ENCODE measurements around the gene ETHE1.
A peak's percentile ranks its signal among the peaks of the same experiment; 100 is the strongest.

The ETHE1 gene, protein sequence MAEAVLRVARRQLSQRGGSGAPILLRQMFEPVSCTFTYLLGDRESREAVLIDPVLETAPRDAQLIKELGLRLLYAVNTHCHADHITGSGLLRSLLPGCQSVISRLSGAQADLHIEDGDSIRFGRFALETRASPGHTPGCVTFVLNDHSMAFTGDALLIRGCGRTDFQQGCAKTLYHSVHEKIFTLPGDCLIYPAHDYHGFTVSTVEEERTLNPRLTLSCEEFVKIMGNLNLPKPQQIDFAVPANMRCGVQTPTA

DNA sequence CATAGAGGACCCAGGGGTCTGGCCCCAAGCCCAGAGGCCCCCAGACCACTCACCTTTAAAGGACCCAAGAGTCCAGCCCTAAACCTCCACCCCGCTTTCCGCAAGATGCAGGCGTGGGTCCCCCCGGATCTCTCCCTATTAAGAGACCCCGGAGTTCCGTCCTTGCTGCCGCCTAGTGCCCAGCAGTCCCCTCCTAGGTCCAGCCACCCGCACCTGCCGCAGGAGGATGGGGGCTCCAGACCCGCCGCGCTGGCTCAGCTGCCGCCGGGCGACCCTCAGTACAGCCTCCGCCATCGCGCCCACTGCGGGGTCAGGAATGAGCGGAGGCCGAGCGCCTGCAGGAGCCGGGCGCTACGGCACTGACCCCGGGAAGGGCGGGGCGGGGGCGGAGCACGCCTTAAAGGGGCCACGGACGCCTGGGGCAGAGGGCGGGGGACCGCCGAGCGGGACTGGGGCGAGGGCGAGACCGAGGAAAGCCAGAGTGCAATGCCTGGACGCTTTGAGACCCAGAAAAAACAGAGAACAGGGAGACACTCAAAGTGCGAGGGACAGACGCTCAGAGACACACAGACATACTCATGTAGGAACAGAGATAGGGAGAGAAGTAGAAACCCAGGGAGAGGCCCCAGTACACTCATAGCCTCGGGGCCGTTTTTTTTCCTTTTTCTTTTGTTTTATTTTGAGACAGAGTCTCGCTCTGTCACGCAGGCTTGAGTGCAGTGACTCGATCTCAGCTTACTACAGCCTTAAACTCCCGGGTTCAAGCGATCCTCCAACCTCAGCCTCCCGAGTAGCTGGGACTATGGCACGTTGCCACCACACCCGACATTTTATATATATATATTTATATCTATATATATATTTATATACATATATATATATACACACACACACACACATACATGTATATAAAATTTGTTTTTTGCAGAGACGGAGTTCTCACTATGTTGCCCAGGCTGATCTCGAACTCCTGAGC, at the start of gene ETHE1:
TSS of gene ETHE1 (minus strand) at position 318 of the 976 bp plus-strand sequence. CDS start at position 294, 24 bp downstream.
- DNase-seq (ENCODE audit: low read depth), result peak; percentile 48

DNA sequence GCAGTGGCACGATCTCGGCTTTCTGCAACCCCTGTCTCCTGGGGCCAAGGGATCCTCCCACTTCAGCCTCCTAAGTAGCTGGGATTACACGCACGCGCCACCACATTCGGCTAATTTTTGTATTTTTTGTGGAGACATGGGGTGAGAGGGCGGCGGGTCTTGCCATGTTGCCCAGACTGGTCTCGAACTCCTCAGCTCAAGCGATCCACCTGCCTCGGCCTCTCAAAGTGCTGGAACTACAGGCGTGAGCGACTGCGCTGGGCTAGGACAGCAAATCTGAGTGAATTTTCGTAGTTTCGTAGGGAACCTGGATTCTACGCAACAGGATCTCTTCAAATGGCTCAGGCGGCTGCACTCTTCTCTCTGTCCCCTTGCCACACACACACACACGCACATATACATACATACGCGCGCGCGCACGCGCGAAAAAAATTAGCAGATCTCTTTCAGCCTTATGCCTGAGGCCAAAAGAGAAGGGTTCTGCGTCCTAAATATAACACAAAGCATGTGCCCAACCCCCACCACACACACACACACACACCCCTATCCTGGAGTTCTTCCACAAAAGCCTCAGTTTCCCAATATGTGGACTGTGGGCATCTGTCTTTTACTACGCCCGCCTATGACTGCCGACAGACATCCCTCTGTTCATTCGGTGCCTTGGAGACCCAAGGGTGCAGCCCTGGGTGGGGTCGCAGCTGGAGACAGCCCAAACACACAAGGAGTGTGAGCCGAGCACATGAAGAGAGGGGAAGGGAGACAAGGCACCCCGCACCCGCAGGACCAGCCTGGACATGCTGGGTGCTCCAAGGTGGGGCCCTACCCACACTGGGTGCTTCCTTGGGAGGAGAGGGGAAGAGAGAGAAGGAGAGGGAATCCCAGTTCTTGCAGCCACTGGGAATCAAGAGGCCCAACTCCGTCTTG, 49.2 kb upstream of the ETHE1 start:
- DNase-seq (ENCODE audit: low read depth), result no peak

DNA sequence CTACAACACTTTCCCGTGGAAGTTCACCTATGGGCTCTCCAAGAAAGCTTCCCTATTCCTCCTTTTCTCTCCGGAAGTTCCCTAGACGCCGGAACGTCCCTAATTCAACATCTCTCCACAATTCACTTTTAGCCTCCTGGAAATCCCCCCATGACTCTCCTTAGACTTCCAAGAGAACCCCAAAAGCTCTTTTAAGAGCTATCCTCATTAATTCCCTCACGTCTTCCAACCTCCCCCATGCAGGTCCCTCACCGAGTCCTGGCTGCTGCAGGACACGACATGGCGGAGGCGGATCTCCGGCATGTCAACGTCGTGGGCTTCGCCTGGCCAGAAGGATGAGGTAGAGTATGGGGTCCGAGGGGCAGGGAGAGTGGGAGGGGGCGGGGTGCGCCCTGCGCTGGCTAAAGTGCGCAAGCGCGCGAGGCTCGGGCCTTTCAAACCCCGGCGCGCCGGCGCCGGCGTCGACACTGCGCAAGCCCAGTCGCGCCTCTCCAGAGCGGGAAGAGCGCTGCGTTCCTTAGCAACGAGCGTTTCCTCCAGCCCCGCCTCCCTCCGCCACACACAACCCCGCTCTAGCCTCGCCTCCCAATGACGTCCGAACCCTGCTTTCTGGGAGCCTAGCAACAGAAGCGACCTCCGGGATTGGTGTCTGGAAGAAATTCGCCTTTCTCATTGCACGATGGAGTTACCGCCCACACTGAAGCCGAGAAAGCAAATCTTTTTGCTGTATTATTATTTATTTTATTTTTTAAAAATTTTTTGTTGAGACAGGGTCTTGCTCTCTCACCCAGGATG, 48.4 kb upstream of the ETHE1 start, which contains the start of the genes PINLYP and XRCC1:
TSS of gene PINLYP (plus strand) at position 646 of the 795 bp plus-strand sequence. CDS start 1,391 bp downstream, outside the sequence.
TSS of gene XRCC1 (minus strand) at position 372 of the 795 bp plus-strand sequence. CDS start at position 303, 69 bp downstream.
- peak; percentile 90 for DNase-seq (ENCODE audit: low read depth)

DNA sequence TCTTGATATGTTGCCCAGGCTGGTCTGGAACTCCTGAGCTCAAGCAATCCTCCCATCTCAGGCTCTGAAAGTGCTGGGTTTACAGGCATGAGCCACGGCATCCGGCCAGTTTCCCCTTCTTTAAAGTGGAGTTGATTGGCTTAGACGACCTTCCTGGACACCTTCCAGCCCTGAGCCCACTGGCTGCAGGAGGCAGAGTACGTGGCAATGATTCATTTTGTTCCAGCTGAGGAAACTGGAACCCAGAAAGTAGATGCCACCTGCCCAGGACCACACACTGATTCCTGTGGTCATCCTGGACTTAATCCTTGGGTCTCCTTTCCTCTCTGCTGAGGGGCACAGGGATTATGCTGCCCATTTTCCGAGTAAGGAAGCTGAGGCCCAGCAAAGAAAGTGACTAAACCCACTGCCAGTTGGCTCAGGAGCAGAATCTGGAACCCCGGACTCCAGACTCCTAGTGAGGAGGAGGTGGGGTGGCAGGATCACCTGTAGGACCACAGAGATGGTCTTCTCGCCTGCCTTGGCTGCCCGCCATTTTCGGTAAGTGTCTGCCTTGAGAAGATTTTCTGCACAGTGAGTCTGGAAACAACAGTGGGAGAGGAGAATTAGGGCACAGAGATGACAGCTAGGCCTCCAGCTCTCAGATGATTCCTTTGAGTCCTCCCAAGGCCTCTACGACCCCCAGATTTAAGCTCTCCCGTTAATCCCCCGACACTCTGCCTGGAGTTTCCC, 47.6 kb upstream of the ETHE1 start:
- DNase-seq (ENCODE audit: low read depth), result no peak

DNA sequence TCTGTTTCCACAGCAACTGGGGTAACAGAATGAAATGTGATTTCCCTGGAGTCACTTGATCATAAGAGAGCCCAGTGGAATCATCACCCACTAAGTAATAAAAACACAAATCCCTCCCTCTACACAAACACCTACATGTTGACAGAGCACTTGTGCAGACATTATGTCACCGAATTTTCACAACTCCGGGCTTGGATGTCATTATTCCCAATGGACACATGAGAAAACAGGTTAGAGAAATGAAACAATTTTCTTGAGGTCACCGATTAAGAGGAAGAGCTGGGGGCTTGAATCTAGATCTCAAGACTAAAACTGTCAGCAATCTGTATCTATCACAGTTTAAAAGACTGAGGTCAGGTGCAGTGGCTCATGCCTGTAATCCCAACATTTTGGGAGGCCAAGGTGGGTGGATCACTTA, 45.2 kb upstream of the ETHE1 start:
- DNase-seq (ENCODE audit: low read depth), result no peak

DNA sequence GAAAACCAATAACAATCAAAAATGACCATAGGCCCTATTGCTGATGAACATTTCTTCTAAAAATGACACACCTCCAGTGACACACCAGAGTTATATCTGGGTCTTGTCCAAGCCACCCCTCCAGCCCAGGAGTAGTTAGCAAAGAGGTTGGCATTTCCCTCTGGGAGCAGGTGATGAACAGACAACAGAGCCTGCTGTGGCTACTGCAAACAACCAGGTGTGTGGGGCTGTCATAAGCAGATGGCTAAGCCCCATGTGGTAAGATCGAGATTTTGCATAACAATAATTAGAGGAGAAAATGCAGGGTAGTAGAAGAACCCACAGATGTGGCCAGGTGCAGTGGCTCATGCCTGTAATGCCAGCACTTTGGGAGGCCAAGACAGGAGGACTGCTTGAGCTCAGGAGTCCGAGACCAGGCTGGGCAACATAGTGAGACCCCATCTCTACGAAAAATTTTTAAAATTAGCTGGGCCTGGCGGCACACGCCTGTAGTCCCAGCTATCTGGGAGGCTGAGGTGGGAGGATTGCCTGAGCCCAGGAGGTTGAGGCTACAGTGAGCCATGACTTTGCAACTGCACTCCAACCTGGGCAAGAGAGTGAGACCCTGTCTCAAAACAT, 43.3 kb upstream of the ETHE1 start:
- no peak for DNase-seq (ENCODE audit: low read depth)

DNA sequence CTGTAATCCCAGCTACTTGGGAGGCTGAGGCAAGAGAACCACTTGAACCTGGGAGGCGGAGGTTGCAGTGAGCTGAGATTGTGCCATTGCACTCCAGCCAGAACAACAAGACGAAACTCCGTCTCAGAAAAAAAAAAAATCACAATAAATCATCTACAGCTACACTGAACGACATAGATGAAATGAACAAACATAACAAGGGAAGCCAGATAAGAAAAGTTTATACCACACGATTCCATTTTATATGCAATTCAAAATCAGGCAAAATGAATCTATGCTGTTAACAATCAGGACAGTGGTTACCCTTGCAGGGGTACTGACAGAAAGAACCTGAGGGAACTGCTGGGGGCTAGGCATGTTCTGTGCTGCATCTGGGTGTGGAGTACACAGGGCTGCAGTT, 42.7 kb upstream of the ETHE1 start:
- no peak for DNase-seq (ENCODE audit: low read depth)

DNA sequence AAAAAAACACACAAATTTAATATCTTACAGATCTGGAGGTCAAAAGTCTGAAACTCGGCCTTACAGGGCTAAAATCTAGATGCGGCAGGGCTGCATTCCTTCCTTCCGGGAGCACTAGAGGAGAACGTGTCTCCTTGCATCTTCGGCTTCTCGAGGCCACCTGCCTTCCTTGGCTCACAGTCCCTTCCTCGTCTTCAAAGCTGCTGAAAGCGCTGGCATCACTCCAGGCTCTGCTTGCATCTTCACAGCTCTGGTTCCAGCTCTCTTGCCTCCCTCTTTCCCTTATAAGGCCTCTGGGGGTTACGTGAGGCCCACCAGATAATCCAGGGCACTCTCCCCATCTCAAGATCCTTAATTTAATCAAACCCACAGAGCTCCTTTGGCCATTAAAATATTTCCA, 37.8 kb upstream of the ETHE1 start:
- no peak for DNase-seq (ENCODE audit: low read depth)

DNA sequence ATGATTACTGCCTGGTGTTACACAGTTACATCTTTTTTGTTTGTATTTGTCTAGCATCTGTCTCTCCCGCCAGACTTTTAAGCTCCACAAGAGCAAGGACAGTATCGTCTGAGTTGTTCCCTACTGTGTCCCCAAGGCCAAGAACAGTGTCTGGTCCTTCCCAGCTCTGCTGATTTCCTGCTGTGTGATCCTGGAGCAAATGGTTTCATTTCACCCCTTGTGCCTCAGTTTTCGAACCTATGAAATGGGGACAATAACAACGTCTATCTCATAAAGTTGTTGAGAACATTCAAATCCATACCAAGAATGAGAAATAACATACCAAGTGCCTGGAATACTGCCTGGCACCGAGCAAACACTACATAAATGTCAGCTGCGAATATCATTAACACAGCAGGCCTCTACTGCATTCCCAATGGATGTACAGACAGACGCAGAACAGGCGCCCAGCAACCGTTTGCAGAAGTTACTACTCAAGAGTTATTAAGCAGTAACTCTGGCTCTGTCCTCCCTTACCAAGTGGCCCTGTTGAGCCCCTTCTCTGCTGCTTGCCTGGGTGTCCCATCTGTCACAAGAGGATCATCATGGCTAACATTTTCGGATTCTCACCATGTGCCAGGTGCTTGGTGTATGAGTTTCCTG, 36.9 kb upstream of the ETHE1 start:
- no peak for DNase-seq (ENCODE audit: low read depth)

DNA sequence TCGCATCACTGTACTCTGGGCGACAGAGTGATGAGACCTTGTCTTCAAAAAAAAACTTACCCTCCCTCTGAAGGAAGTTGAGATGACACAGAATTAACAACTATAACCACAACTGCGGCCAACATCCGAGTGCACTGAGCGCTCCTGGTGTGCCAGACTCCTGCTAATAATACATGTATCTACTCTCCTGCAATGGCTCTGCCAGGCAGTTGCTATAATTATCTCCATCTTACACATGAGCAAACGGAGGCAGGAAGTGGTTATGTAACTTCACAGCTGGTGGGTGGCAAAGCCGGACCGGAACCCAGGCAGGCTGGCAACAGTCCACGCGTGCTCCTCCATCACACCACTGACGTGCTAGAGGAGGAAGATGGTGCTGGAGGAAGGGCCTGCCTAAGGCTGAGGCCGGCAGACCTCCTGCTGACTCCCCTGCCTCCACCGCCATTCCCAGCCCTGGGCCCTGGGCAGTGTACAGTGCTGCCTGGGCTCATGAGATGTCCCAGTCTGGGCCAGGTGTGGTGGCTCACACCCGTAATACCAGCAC, 35.8 kb upstream of the ETHE1 start:
- peak; percentile 61 for DNase-seq (ENCODE audit: low read depth)

DNA sequence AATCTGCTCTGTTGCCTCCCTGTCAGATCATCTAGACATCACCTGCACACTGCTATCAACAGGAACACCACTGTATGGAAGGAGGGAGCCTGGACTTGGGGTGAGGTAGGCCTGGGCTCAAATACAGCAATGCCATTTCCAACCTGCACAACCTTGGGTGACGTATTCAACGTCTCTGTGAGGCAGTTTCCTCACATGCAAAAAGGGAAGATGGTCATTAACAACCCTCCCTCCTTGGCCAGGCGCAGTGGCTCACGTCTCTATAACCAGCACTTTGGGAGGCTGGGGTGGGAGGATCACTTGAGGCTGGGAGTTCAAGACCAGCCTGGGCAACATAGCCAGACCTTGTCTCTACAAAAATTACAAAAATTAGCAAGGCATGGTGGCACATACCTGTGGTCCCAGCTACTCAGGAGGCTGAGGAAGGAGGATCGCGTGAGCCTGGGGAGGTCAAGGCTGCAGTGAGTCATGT, 35.3 kb upstream of the ETHE1 start:
- no peak for DNase-seq (ENCODE audit: low read depth)

DNA sequence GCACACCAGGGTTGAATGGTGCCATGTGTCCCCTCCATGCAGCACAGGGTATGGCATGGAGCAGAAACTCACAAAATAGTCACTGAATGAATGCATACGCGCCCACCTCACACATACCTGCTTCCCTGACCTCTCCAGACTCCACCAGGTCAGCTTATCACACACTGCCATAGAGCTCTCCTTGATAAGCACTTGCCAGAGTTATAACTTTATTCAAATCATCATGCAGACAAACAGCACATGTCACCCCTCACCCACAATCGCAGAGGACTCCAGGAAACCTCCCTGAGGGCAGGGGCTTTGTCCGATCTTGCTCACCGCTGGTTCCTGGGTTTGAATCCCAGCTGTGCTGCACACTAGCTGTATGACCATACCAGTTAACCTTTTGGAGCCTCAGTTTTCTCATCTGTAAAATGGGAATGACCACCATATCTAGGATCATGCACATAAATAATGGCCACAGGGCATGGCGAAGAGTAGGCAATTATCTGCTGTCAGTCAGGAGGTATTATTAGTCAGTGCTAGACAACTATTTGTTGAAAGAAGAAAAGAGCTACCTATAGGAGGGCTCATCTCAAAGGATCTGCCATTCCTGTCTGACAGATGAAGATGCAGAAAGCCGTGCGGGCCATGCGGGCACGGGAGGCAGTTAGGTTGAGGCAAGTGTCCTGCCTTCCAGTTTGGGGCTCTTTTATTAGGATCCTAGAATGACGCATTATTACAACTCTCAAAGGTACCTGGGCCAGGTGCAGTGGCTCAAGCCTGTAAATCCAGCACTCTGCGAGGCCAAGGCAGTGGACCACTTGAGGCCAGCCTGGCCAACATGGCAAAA, 34.4 kb upstream of the ETHE1 start:
- DNase-seq (ENCODE audit: low read depth), result no peak

DNA sequence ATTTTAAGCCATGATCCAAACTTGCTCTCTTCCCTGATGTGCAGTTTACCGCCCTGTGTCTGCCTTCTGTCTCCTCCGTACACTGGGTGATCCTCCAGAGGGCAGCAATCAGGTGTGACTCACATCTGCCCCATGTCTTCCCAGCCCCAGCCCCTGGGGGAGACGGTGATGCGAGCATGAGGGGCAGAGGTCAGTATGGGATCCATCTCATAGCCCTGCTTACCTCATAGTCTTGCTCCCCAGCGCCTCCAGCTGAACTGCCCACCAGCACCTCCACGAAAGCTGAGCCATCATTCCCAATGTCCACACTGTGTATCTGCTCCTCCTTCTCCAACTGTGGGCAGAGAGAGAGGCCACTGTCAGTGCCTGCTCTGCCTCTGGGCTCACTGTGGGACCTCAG, 33.7 kb upstream of the ETHE1 start:
- DNase-seq (ENCODE audit: low read depth), result peak; percentile 11

DNA sequence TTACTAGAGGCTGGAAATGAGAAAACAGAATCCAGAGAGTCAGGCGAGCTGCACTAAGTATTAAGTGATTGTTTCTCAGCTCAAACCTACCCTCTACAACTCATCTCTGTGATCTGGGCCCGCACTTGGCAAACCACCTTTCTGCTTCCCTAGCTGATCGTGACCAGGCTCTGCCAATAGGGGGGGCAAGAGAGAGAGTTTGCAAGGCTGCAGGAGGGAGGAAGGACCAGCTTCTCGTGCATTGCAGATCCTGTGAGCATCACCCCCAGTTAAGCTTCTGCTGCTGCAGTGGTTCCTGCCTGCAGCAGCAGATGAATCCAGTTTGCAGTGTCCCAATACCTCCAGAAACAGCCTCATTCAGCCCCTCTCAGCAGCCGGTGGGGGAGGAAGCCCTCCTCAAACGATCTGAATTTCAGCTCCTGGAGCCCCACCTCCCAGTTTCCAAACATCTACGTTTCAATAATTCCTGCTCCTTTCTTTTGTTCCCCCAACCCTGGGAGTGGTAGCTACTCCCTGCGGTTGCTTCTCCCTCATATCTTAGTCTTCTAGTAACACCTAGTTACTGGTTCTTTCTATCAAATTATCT, 28.3 kb upstream of the ETHE1 start:
- peak; percentile 74 for DNase-seq (ENCODE audit: low read depth)

DNA sequence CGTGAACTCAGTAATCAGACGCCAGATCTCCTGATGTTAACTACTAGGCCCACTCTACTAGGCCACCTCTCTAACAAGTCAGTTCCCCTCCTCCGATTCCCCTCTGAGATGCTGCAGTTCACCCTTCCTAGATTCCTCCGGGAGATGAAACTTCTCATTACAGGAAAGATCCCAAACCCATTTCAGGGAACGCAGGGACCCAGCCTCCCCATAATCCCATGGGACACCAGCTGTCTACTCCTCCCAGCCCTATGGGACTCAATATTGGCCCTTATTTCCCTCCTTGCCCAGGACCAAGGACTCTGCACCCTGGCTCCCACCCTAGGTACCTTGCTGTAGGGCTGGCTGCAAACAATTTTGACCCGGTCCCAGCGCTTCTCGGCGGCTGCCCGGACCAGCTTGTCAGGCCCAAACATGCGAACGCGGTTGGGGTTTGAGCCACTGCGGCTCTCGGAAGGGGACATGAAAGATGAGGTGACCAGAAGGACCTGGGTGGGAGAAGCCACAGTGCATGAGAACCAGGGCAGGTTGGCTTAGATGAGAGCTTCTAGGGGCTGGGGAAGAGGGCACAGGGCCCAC, 27.4 kb upstream of the ETHE1 start:
- no peak for DNase-seq (ENCODE audit: low read depth)

DNA sequence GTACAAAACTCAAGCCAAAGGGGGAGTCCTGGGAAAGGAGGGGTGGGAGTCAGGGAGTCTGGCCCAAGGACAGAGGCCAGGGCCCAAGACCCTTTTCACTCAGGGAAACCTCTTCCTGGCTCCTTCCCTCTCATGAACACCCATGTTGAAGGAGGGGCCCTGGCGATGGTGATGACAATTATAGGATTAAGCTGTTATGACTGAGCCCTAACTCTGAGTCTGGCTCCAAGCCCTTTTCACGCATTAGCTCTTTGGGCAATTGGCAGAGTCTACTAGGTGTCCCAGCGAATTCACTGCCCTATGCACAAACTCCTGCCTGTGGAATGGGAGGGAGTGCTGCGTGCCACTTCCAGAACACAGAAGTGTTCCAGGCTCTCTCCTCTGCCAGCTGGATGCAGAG, 26.7 kb upstream of the ETHE1 start:
- no peak for DNase-seq (ENCODE audit: low read depth)

DNA sequence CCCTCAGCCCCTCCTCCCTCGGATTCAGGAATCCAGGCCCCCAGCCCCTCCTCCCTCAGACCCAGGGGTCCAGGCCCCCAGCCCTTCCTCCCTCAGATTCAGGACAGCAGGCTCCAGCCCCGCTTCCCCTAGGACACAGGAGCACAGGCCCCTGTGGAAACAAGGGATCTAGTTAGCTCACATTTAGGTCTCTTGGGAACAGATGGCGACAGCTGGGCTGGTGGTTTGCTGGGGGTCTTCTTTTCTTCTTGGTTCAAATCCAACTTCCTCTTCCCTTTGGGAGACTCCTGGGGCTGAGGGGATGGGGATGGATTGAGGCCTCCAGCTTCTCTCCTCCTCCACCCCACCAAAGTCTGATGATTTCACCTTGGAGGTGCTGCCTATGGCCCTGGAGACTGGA, 25.6 kb upstream of the ETHE1 start:
- no peak for DNase-seq (ENCODE audit: low read depth)

DNA sequence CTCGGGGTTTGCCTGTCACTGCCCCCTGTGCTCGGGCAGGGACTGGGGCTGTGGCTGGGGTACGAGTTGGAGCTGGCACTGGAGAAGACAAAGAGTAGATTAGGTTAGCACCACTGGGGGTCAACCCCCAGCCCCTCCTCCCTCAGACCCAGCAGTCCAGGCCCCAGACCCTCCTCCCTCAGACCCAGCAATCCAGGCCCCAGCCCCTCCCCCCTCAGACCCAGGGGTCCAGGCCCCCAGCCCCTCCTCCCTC, 25.1 kb upstream of the ETHE1 start:
- no peak for DNase-seq (ENCODE audit: low read depth)
